Keratinocyte (primary cell): Measurements from ENCODE around the gene KHDRBS1.

Experiments
- EZH2 ChIP-seq: IDR thresholded peaks from one replicate; pipeline ENCODE4 v1.6.1; 2012; ENCODE audit warnings: inconsistent platforms, mild to moderate bottlenecking, low read length, moderate library complexity
- TF ChIP-seq, protein P1 (sequence below), 3 experiments: IDR thresholded peaks in 1 of 3; conservative IDR thresholded peaks in 1 of 3; optimal IDR thresholded peaks in 1 of 3; 2 replicates in 2 of 3; 3 replicates in 1 of 3; pipeline versions ENCODE3 to v1.5.1; 2011; ENCODE audit warnings: low read length in 3 of 3, mild to moderate bottlenecking in 3 of 3, moderate library complexity in 2 of 3, control low read depth in 1 of 3, inconsistent platforms in 1 of 3; ENCODE audit not compliant: insufficient read depth in 2 of 3; ENCODE audit errors: extremely low read depth in 1 of 3

DNA sequence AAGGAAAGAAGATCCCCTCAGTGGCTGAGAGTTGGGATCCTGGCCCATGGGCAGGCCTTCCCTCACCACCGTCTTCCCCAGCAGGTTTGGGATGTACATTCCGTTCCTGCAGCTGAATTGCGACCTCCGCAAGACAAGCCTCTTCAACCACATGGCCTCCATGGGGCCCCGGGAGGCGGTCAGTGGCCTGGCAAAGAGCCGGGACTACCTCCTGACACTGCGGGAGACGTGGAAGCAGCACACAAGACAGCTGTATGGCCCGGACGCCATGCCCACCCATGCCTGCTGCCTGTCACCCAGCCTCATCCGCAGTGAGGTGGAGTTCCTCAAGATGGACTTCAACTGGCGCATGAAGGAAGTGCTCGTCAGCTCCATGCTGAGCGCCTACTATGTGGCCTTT is 77.9 kb downstream of the KHDRBS1 start:
- TF ChIP-seq, protein P1, sequence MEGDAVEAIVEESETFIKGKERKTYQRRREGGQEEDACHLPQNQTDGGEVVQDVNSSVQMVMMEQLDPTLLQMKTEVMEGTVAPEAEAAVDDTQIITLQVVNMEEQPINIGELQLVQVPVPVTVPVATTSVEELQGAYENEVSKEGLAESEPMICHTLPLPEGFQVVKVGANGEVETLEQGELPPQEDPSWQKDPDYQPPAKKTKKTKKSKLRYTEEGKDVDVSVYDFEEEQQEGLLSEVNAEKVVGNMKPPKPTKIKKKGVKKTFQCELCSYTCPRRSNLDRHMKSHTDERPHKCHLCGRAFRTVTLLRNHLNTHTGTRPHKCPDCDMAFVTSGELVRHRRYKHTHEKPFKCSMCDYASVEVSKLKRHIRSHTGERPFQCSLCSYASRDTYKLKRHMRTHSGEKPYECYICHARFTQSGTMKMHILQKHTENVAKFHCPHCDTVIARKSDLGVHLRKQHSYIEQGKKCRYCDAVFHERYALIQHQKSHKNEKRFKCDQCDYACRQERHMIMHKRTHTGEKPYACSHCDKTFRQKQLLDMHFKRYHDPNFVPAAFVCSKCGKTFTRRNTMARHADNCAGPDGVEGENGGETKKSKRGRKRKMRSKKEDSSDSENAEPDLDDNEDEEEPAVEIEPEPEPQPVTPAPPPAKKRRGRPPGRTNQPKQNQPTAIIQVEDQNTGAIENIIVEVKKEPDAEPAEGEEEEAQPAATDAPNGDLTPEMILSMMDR (optimal IDR thresholded peaks at IDR 0.05 in 1 of 3, IDR thresholded peaks at IDR 0.05 in 1 of 3, conservative IDR thresholded peaks at IDR 0.05 in 1 of 3; ENCODE audit: extremely low read depth in 1 of 3, insufficient read depth in 2 of 3, low read length in 3 of 3) = no peak
- no peak for TF ChIP-seq EZH2
